Endodermal cell (in vitro differentiated cells): ENCODE measurements around the gene ASPSCR1. TPM values are rescaled to one million over a fixed set of nuclear protein-coding genes. Genes with fewer than 3 reads are reported as not detected.

Experiments
- DNase-seq: peaks from one replicate; pipeline ENCODE4 v3.0.0-alpha.2; 2017
- H3K27ac ChIP-seq: 2 replicates; pipeline ENCODE4 v1.5.1; 2013; ENCODE audit warnings: mild to moderate bottlenecking, low read depth, low read length, moderate library complexity
- H3K27me3 ChIP-seq: 2 replicates; pipeline ENCODE4 v1.6.1; 2013; ENCODE audit warnings: mild to moderate bottlenecking, low read length, moderate library complexity; ENCODE audit not compliant: insufficient read depth, control insufficient read depth, poor library complexity, severe bottlenecking
- H3K36me3 ChIP-seq: 2 replicates; pipeline ENCODE4 v1.7.0; 2013; ENCODE audit warnings: mild to moderate bottlenecking, low read length, moderate library complexity; ENCODE audit not compliant: control insufficient read depth, insufficient read depth
- H3K4me1 ChIP-seq: one replicate; pipeline ENCODE4 v1.7.0; 2013; ENCODE audit warnings: low read length; ENCODE audit not compliant: control insufficient read depth, insufficient read depth
- H3K4me3 ChIP-seq: 2 replicates; pipeline ENCODE4 v1.5.1; 2013; ENCODE audit warnings: mild to moderate bottlenecking, low read length, moderate library complexity
- H3K9ac ChIP-seq: 2 replicates; pipeline ENCODE4 v1.6.1; 2013; ENCODE audit warnings: mild to moderate bottlenecking, low read length, moderate library complexity; ENCODE audit not compliant: poor library complexity, severe bottlenecking; ENCODE audit errors: extremely low read depth
- H3K9me3 ChIP-seq: 2 replicates; pipeline ENCODE4 v1.6.1; 2013; ENCODE audit warnings: mild to moderate bottlenecking, low read length, moderate library complexity; ENCODE audit not compliant: control insufficient read depth
- H3K27ac Mint-ChIP-seq: 2 replicates; pipeline ENCODE4 v1.8.0; 2020; ENCODE audit warnings: mixed read lengths
- H3K27me3 Mint-ChIP-seq: 2 replicates; pipeline ENCODE4 v1.8.0; 2021; ENCODE audit warnings: mild to moderate bottlenecking, mixed read lengths; ENCODE audit not compliant: insufficient read depth
- H3K36me3 Mint-ChIP-seq: 2 replicates; pipeline ENCODE4 v1.8.0; 2020; ENCODE audit warnings: low read depth, mixed read lengths
- H3K4me1 Mint-ChIP-seq: 2 replicates; pipeline ENCODE4 v1.8.0; 2020; ENCODE audit warnings: mixed read lengths
- H3K4me3 Mint-ChIP-seq: 2 replicates; pipeline ENCODE4 v1.8.0; 2020; ENCODE audit warnings: mild to moderate bottlenecking, moderate library complexity, mixed read lengths
- H3K9me3 Mint-ChIP-seq: 2 replicates; pipeline ENCODE4 v1.8.0; 2020; ENCODE audit warnings: mild to moderate bottlenecking, mixed read lengths
- CTCF ChIP-seq: fragments of 200-600 bp; sonication (generic); conservative IDR thresholded peaks from 2 replicates; pipeline ENCODE4 v1.5.0; 2021; ENCODE audit warnings: antibody characterized with exemption, mild to moderate bottlenecking
- WGBS, 2 experiments: methylation state at CpG; one replicate each; pipeline versions ENCODE4 v1.1.5 to v1.1.7; 2013; ENCODE audit warnings: missing lambda C conversion rate in 2 of 2, mixed read lengths in 1 of 2; ENCODE audit not compliant: insufficient coverage in 1 of 2, insufficient read length in 1 of 2; 5-methylcytosine and 5-hydroxymethylcytosine counted together
- total RNA-seq, 2 donors: library from RNA; stranded (reverse); fragmentation: NEBNext Ultra II Directional in 1 of 2; extraction: Animal tissue kit (Norgen Biotek cat#: 25700) in 1 of 2; gene quantifications; 2 replicates in 1 of 2; 3 replicates in 1 of 2; pipeline ENCODE4 v1.2.1, GENCODE V29; 2021

Gene ASPSCR1
- total RNA-seq, 2 donors from 2014 or later: 50.8 to 65.4 TPM

GRCh38 chr17:81998212-81998611 lies 20.8 kb downstream of the ASPSCR1 start:
- H3K27me3 ChIP-seq: no peaks in the 10 kb centered on the region
- TF ChIP-seq CTCF: no peak
- WGBS, 2 experiments: 92 to 96% methylated on average over 4 to 7 of the region's 7 CpGs
- H3K9me3 ChIP-seq: no peaks in the 10 kb centered on the region
- H3K27me3 Mint-ChIP-seq: no peaks in the 10 kb centered on the region
- H3K36me3 ChIP-seq: no peaks in the 10 kb centered on the region
- no peaks in the 10 kb centered on the region for H3K9me3 Mint-ChIP-seq
- H3K4me1 ChIP-seq: no peaks in the 10 kb centered on the region
- no peak overlapping the region for H3K9ac ChIP-seq
- no peak overlapping the region for H3K27ac ChIP-seq
- H3K36me3 Mint-ChIP-seq: peaks cover 12% of the 10 kb centered on the region
- no peak overlapping the region for H3K4me3 ChIP-seq
- no peak overlapping the region for H3K27ac Mint-ChIP-seq
- no peaks in the 10 kb centered on the region for H3K4me1 Mint-ChIP-seq
- H3K4me3 Mint-ChIP-seq: no peak overlapping the region
- DNase-seq: no peak

DNA sequence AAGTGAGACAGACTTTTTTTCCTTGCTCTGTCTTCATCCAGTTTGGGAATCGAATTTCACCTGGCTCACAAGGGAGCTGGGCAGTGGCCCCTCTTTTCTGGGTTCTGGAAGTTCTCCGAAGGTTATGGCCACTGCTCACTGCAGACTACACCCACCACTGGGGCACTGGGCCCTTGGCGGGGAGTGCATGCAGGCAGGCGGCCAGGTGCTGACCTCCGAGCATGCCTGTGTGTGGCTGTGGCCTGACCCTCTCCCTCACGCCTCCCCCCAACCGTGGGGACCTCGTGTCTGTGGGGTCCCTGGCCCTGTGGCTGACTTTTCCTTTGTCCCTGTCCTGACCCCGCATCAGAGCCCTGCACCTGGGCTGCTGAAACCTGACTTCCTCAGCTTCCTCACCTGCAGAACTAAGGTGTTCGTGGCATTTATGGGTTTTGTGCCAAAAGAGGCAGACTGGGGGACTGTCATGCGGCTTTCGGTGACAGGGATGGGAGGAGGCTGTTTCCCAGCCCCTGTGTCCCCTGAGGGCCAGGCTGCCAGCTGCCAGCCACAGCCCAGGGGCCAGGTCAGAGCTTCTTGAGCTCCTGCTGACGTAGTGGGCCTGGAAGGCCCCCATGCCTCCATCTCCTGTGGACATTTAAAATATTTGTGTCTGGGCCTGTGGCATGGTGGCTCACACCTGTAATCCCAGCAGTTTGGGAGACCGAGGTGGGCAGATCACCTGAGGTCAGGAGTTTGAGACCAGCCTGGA lies 21.4 kb downstream of the ASPSCR1 start:
- no peak for TF ChIP-seq CTCF
- H3K27me3 ChIP-seq: no peaks in the 10 kb centered on the region
- DNase-seq: no peak
- Mint-ChIP-seq H3K27me3 (no peaks in the 10 kb centered on the region), H3K36me3 (peaks cover 12% of the 10 kb centered on the region), H3K9me3 (no peaks in the 10 kb centered on the region), H3K4me3 (no peak overlapping the region), H3K27ac (no peak overlapping the region), H3K4me1 (no peaks in the 10 kb centered on the region)
- H3K9me3 ChIP-seq: no peaks in the 10 kb centered on the region
- no peak overlapping the region for H3K27ac ChIP-seq
- H3K9ac ChIP-seq: no peak overlapping the region
- no peaks in the 10 kb centered on the region for H3K4me1 ChIP-seq
- H3K4me3 ChIP-seq: no peak overlapping the region
- no peaks in the 10 kb centered on the region for H3K36me3 ChIP-seq
- WGBS, 2 experiments: 92% methylated on average over 8 to 14 of the region's 14 CpGs

DNA sequence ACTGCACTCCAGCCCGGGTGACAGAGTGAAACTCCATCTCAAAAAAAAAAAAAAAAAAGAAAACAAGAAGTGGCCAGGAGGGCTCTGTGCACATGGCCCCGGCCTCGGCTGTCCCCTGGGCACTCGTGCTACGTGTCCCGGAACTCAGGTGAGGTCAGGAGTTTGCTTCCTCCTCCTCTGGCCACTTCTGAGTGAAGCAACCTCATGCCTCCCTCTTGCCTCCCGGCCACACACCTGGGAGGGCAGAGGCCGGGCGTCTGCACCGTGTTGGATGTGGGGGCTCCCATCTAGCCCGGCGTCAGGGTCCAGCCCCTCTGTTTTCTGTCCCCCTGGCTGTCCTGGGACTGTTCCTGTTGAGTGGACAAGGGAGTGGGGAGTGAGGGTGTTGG lies 22.2 kb downstream of the ASPSCR1 start:
- H3K9ac ChIP-seq: no peak overlapping the region
- Mint-ChIP-seq H3K36me3 (peaks cover 12% of the 10 kb centered on the region), H3K9me3 (no peaks in the 10 kb centered on the region), H3K27ac (no peak overlapping the region), H3K4me1 (no peaks in the 10 kb centered on the region), H3K4me3 (no peak overlapping the region), H3K27me3 (no peaks in the 10 kb centered on the region)
- H3K27me3 ChIP-seq: no peaks in the 10 kb centered on the region
- no peak for DNase-seq
- H3K36me3 ChIP-seq: no peaks in the 10 kb centered on the region
- H3K4me1 ChIP-seq: no peaks in the 10 kb centered on the region
- H3K9me3 ChIP-seq: no peaks in the 10 kb centered on the region
- TF ChIP-seq CTCF: no peak
- 95 to 100% methylated on average over 8 to 12 of the region's 12 CpGs for WGBS, 2 experiments
- no peak overlapping the region for H3K4me3 ChIP-seq
- no peak overlapping the region for H3K27ac ChIP-seq
